Activated CD4-positive, alpha-beta T cell treated with anti-CD3 and anti-CD28 coated beads, Interleukin-2, amount 10 ng/mL, durations not matched to agents 7 days and 5 days (primary cell): ENCODE data around the gene RNF4. TPM values are rescaled to one million over a fixed set of nuclear protein-coding genes. Genes with fewer than 3 reads are reported as not detected.
"Not testable (repeated sequence)": the region's sequence is repeated elsewhere in the genome, so short reads cannot be mapped to it uniquely, and the experiment has no call there.

ENCODE experiments used
- CTCF ChIA-PET: fragments of 350-600 bp; sonication (Branson Sonifier 250); formaldehyde crosslinking; loops from one replicate; lab custom pipeline; 2021; ENCODE audit warnings: antibody characterized with exemption; lab: Charles Lee
- POLR2A ChIA-PET: fragments of 350-600 bp; sonication (Branson Sonifier 250); formaldehyde crosslinking; loops from one replicate; lab custom pipeline; 2021; ENCODE audit warnings: antibody characterized with exemption; lab: Charles Lee
- DNase-seq: peaks from one replicate; pipeline ENCODE4 v3.0.0-alpha.2; 2020
- H3K27ac Mint-ChIP-seq: one replicate; pipeline ENCODE4 v1.8.0; 2021; ENCODE audit warnings: mild to moderate bottlenecking, moderate library complexity, mixed read lengths
- H3K27me3 Mint-ChIP-seq: one replicate; pipeline ENCODE4 v1.8.0; 2021; ENCODE audit warnings: mixed read lengths
- H3K36me3 Mint-ChIP-seq: one replicate; pipeline ENCODE4 v1.8.0; 2021; ENCODE audit warnings: low read depth, mixed read lengths
- H3K4me1 Mint-ChIP-seq: one replicate; pipeline ENCODE4 v1.8.0; 2021; ENCODE audit warnings: mixed read lengths
- H3K4me3 Mint-ChIP-seq: one replicate; pipeline ENCODE4 v1.8.0; 2021; ENCODE audit warnings: mild to moderate bottlenecking, moderate library complexity, mixed read lengths
- H3K9me3 Mint-ChIP-seq: one replicate; pipeline ENCODE4 v1.8.0; 2021; ENCODE audit warnings: mixed read lengths
- total RNA-seq, 2 experiments: library from RNA; stranded (reverse); gene quantifications; one replicate each; pipeline ENCODE4 v1.2.3, GENCODE V29; 2021

The RNF4 gene
- total RNA-seq, 2 experiments from 2014 or later, result 96.2 to 102 TPM

DNA sequence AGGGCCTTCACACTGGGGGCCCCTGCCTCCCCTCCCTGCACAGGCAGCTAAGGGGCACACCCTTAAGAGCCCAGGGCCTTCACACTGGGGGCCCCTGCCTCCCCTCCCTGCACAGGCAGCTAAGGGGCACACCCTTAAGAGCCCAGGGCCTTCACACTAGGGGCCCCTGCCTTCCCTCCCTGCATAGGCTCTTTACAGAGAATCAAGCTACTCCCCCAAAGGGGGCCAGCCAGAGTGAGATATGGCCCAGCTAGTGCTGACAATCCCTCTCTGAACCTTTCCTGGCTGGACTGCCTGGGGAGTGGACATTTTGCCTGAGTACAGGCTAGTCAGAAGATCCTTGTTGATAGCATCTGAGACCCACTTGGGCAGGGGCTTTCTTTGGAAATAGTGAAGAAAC lies 3.4 kb upstream of the RNF4 start:
- POLR2A ChIA-PET, H3K27ac Mint-ChIP-seq, H3K27me3 Mint-ChIP-seq, DNase-seq, H3K9me3 Mint-ChIP-seq, H3K4me3 Mint-ChIP-seq: not testable (repeated sequence)
- Mint-ChIP-seq H3K4me1 (peaks cover 31% of the 10 kb centered on the region), H3K36me3 (peaks cover 12% of the 10 kb centered on the region)
- CTCF ChIA-PET, result interaction anchor here (0.6 to 2.9 kb wide), 6 partner anchors 23 to 508 kb away, joined by 3 to 11 read pairs (median 4); no protein-coding TSS in a partner anchor

- ChIA-PET POLR2A (interaction anchor here (0.6 to 1.4 kb wide), 5 partner anchors 16 to 258 kb away, joined by 3 to 5 read pairs (median 3); partner anchors contain the start of gene FAM193A), CTCF (interaction anchor here (1.0 to 3.0 kb wide), 7 partner anchors 13 to 249 kb away, joined by 3 to 12 read pairs (median 5); partner anchors contain the start of gene CFAP99)
- Mint-ChIP-seq H3K36me3 (peaks cover 48% of the 10 kb centered on the region), H3K4me3 (peak overlapping the region; percentile 98), H3K27ac (peak overlapping the region; percentile 99), H3K27me3 (no peaks in the 10 kb centered on the region), H3K4me1 (peaks cover 52% of the 10 kb centered on the region), H3K9me3 (no peaks in the 10 kb centered on the region)
- DNase-seq, result peak; percentile 82
These were observed 482 bp downstream of the RNF4 start for GRCh38 chr4:2469192-2469984.

GRCh38 chr4:2470791-2471190 lies 1.9 kb downstream of the RNF4 start:
- CTCF ChIA-PET, result no interaction called here
- DNase-seq, result no peak
- Mint-ChIP-seq H3K4me1 (peaks cover 58% of the 10 kb centered on the region), H3K27me3 (no peaks in the 10 kb centered on the region), H3K36me3 (peaks cover 56% of the 10 kb centered on the region), H3K9me3 (no peaks in the 10 kb centered on the region), H3K4me3 (peak overlapping the region; percentile 98), H3K27ac (peak overlapping the region; percentile 99)
- POLR2A ChIA-PET, result no interaction called here

DNA sequence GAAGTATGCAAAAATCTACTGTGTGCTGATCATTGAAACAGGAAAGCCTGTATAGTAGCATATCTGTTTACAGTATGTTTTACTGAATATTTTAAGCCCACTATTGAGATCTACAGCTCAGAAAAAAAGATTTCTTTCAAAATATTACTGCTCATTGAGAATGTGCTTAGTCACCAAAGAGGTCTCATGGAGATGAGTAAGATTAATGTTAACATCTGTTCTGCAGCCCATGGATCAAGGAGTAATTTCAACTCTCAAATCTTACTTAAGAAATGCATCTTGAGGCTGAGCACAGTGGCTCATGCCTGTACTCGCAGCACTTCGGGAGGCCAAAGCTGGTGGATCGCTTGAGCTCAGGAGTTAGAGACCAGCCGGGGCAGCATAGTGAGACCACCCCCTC lies 3.3 kb downstream of the RNF4 start:
- Mint-ChIP-seq H3K4me1 (peaks cover 63% of the 10 kb centered on the region), H3K4me3 (no peak overlapping the region), H3K27me3 (no peaks in the 10 kb centered on the region), H3K9me3 (no peaks in the 10 kb centered on the region), H3K27ac (no peak overlapping the region), H3K36me3 (peaks cover 63% of the 10 kb centered on the region)
- ChIA-PET CTCF (interaction anchor here (0.7 to 2.0 kb wide), 4 partner anchors 11 to 509 kb away, joined by 3 to 5 read pairs (median 4); no protein-coding TSS in a partner anchor), POLR2A (no interaction called here)
- no peak for DNase-seq

DNA sequence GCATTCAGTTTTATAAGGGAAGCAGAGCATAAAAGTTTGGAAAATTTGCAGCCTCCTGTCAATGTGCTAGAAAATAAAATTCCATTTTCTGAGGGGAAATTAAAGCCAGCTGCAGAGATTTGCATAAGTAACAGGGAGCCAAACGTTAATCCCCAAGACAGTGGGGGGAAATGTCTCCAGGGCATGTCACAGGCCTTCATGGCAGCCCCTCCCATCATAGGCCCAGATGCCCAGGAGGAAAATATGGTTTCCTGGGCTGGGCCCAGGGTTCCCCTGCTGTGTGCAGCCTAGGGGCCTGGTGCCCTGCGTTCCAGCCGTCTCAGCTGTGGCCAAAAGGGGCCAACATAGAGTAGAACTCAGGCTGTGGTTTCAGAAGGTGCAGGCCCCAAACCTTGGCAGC lies 9.3 kb downstream of the RNF4 start:
- H3K27me3 Mint-ChIP-seq, result no peaks in the 10 kb centered on the region
- H3K36me3 Mint-ChIP-seq, result peaks cover 48% of the 10 kb centered on the region
- H3K4me3 Mint-ChIP-seq, result no peak overlapping the region
- DNase-seq, result no peak
- H3K27ac Mint-ChIP-seq, result no peak overlapping the region
- ChIA-PET CTCF (no interaction called here), POLR2A (no interaction called here)
- H3K9me3 Mint-ChIP-seq, result no peaks in the 10 kb centered on the region
- peaks cover 78% of the 10 kb centered on the region for H3K4me1 Mint-ChIP-seq

DNA sequence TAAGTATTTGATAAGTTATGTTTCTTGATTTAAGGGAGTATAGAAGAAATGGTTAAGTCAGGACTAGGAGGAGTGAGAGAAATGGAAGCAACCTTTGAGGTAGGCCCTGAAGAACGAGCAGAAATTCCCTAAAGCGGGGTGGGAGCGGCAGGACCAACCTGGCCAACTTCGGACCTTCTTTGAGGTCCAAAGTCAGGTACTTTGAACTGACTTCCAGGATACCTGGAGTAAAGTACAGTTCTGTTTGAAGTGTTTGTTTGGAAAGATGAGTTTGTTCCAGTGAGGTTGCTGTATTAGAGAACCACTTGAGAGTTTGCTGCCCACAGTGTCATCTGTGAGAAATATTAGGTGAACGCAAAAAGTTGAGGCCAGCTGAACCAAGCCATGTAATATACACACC lies 11.7 kb downstream of the RNF4 start:
- POLR2A ChIA-PET, result no interaction called here

GRCh38 chr4:2482192-2482591 lies 13.3 kb downstream of the RNF4 start:
- ChIA-PET CTCF (interaction anchor here (0.5 to 1.7 kb wide), 2 partner anchors 13 to 297 kb away, joined by 3 to 5 read pairs; partner anchors contain the start of gene RNF4), POLR2A (no interaction called here)
- peaks cover 89% of the 10 kb centered on the region for H3K4me1 Mint-ChIP-seq
- DNase-seq, result no peak
- peaks cover 28% of the 10 kb centered on the region for H3K36me3 Mint-ChIP-seq
- H3K27me3 Mint-ChIP-seq, result no peaks in the 10 kb centered on the region
- no peaks in the 10 kb centered on the region for H3K9me3 Mint-ChIP-seq
- H3K27ac Mint-ChIP-seq, result peak overlapping the region; percentile 85
- H3K4me3 Mint-ChIP-seq, result no peak overlapping the region

More for the DNA sequence above, 11.7 kb downstream of the RNF4 start:
- no peak overlapping the region for H3K4me3 Mint-ChIP-seq
- no peak overlapping the region for H3K27ac Mint-ChIP-seq
- no peaks in the 10 kb centered on the region for H3K9me3 Mint-ChIP-seq
- CTCF ChIA-PET, result interaction anchor here (0.6 to 0.7 kb wide), 2 partner anchors 89 to 168 kb away, joined by 3 to 4 read pairs; no protein-coding TSS in a partner anchor
- peaks cover 87% of the 10 kb centered on the region for H3K4me1 Mint-ChIP-seq
- peaks cover 35% of the 10 kb centered on the region for H3K36me3 Mint-ChIP-seq
- H3K27me3 Mint-ChIP-seq, result no peaks in the 10 kb centered on the region
- no peak for DNase-seq

- Mint-ChIP-seq H3K27me3 (no peaks in the 10 kb centered on the region), H3K36me3 (peaks cover 26% of the 10 kb centered on the region), H3K4me1 (peaks cover 87% of the 10 kb centered on the region), H3K4me3 (no peak overlapping the region), H3K9me3 (no peaks in the 10 kb centered on the region), H3K27ac (peak overlapping the region; percentile 85)
- DNase-seq, result peak; percentile 18
- ChIA-PET POLR2A (no interaction called here), CTCF (interaction anchor here (0.5 to 1.7 kb wide), 2 partner anchors 13 to 296 kb away, joined by 3 to 5 read pairs; partner anchors contain the start of gene RNF4)
These were observed 13.8 kb downstream of the RNF4 start for GRCh38 chr4:2482693-2483092.

DNA sequence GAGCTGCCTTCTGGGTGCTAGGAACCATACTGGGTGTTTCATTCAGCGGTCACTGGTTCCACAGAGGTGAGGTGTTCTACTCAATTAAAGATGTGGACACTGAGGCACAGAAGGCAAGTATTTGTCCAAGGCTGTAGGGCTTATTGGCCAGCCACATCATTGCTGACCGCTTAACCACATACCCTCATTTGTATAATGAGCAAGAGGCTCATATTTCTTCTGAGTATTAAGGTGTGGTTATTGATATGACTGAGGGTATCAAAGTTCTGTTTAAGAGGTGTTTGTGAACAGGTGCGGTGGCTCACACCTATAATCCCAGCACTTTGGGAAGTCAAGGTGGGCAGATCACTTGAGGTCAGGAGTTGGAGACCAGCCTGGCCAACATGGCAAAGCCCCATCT lies 14.3 kb downstream of the RNF4 start:
- POLR2A ChIA-PET, result no interaction called here
- CTCF ChIA-PET, result interaction anchor here (1.7 kb wide), 1 partner anchor 14 kb away, joined by 5 read pairs; the partner anchor contains the start of gene RNF4
- H3K4me1 Mint-ChIP-seq, result peaks cover 86% of the 10 kb centered on the region
- no peak overlapping the region for H3K4me3 Mint-ChIP-seq
- H3K9me3 Mint-ChIP-seq, result no peaks in the 10 kb centered on the region
- DNase-seq, result no peak
- H3K27me3 Mint-ChIP-seq, result no peaks in the 10 kb centered on the region
- peaks cover 22% of the 10 kb centered on the region for H3K36me3 Mint-ChIP-seq
- peak overlapping the region; percentile 85 for H3K27ac Mint-ChIP-seq

GRCh38 chr4:2484185-2484584 lies 15.3 kb downstream of the RNF4 start:
- Mint-ChIP-seq H3K36me3 (peaks cover 19% of the 10 kb centered on the region), H3K4me3 (no peak overlapping the region), H3K27me3 (no peaks in the 10 kb centered on the region), H3K4me1 (peaks cover 76% of the 10 kb centered on the region), H3K27ac (peak overlapping the region; percentile 10), H3K9me3 (no peaks in the 10 kb centered on the region)
- ChIA-PET CTCF (interaction anchor here (0.9 kb wide), 1 partner anchor 264 kb away, joined by 3 read pairs; no protein-coding TSS in a partner anchor), POLR2A (no interaction called here)
- DNase-seq, result no peak

GRCh38 chr4:2484993-2485392 lies 16.1 kb downstream of the RNF4 start:
- Mint-ChIP-seq H3K4me3 (peak overlapping the region; percentile 33), H3K9me3 (no peaks in the 10 kb centered on the region), H3K27ac (peak overlapping the region; percentile 71), H3K36me3 (peaks cover 22% of the 10 kb centered on the region), H3K4me1 (peaks cover 73% of the 10 kb centered on the region), H3K27me3 (no peaks in the 10 kb centered on the region)
- peak; percentile 84 for DNase-seq
- ChIA-PET POLR2A (interaction anchor here (0.6 to 0.9 kb wide), 3 partner anchors 16 to 52 kb away, joined by 4 to 5 read pairs (median 5); partner anchors contain the start of gene RNF4), CTCF (interaction anchor here (0.6 to 1.9 kb wide), 7 partner anchors 8 to 265 kb away, joined by 3 to 5 read pairs (median 4); no protein-coding TSS in a partner anchor)

DNA sequence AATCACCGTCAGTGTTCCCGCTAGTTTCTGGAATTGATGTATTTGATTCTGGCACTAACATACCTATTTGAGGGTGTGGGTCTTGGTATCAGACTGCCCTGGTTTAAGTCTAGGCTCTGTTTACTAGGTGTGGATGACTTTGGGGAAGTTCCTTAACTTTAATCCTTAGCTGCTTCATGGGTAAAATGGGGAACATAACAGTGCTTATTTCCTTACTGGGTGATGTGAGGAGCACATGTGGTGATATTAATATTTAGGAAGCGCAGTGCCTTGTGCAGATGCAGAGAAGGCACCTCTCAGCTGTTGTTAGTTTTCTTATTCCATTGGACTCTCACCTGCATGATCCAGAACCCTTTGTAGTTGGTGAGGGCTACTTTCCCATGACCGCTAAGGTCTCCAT lies 17.1 kb downstream of the RNF4 start:
- no peaks in the 10 kb centered on the region for H3K27me3 Mint-ChIP-seq
- DNase-seq, result no peak
- peaks cover 70% of the 10 kb centered on the region for H3K4me1 Mint-ChIP-seq
- H3K9me3 Mint-ChIP-seq, result no peaks in the 10 kb centered on the region
- H3K27ac Mint-ChIP-seq, result no peak overlapping the region
- no peak overlapping the region for H3K4me3 Mint-ChIP-seq
- ChIA-PET POLR2A (interaction anchor here (0.8 kb wide), 1 partner anchor 51 kb away, joined by 4 read pairs; no protein-coding TSS in a partner anchor), CTCF (interaction anchor here (1.0 to 1.9 kb wide), 5 partner anchors 9 to 44 kb away, joined by 3 to 5 read pairs (median 4); no protein-coding TSS in a partner anchor)
- peaks cover 30% of the 10 kb centered on the region for H3K36me3 Mint-ChIP-seq
